Peyer's patch (tissue), 4 donors: ENCODE measurements around the gene MIOX.

Experiments used
- CTCF ChIP-seq, 6 experiments: fragments of 450-650 bp in 4 of 6; fragments of 200-600 bp in 2 of 6; sonication (generic) in 1 of 6; IDR thresholded peaks; one replicate each; pipeline ENCODE4 v1.5.1; 2017 to 2019; ENCODE audit warnings: antibody characterized with exemption in 6 of 6, mild to moderate bottlenecking in 3 of 6, moderate library complexity in 1 of 6
- POLR2A ChIP-seq, 2 donors: fragments of 450-650 bp; IDR thresholded peaks; one replicate each; pipeline ENCODE4 v1.5.1; 2017; ENCODE audit warnings: antibody characterized with exemption in 2 of 2, mild to moderate bottlenecking in 2 of 2, moderate library complexity in 2 of 2

DNA sequence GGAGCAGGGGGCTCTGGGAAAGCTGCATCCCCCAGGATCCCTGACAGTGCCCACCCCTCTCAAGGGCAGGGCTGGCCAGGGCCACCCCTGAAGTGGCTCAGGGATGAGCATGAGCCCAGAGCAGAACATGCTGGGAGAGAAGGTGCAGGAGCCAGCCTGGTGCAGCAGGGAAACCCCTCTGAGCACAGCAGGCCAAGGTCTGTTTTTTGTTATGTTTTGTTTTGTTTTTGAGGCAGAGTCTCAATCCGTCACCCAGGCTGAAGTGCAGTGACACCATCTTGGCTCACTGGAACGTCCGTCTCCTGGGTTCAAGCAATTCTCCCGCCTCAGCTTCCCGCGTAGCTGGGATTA lies 11.0 kb upstream of the MIOX start:
- no peak for TF ChIP-seq POLR2A (IDR thresholded peaks at IDR 0.05)
- TF ChIP-seq CTCF (IDR thresholded peaks at IDR 0.05): no peak
